22Rv1 (cell line): Measurements from ENCODE around the gene SDK1.

Source experiments
- ZFX ChIP-seq: fragments of 450-650 bp; IDR thresholded peaks from 2 replicates; pipeline ENCODE4 v1.6.1; 2017; ENCODE audit warnings: antibody characterized with exemption, borderline replicate concordance
- TF ChIP-seq, protein P1 (sequence below): fragments of 450-650 bp; IDR thresholded peaks from 2 replicates; pipeline ENCODE4 v1.5.1; 2017; ENCODE audit warnings: mild to moderate bottlenecking

DNA sequence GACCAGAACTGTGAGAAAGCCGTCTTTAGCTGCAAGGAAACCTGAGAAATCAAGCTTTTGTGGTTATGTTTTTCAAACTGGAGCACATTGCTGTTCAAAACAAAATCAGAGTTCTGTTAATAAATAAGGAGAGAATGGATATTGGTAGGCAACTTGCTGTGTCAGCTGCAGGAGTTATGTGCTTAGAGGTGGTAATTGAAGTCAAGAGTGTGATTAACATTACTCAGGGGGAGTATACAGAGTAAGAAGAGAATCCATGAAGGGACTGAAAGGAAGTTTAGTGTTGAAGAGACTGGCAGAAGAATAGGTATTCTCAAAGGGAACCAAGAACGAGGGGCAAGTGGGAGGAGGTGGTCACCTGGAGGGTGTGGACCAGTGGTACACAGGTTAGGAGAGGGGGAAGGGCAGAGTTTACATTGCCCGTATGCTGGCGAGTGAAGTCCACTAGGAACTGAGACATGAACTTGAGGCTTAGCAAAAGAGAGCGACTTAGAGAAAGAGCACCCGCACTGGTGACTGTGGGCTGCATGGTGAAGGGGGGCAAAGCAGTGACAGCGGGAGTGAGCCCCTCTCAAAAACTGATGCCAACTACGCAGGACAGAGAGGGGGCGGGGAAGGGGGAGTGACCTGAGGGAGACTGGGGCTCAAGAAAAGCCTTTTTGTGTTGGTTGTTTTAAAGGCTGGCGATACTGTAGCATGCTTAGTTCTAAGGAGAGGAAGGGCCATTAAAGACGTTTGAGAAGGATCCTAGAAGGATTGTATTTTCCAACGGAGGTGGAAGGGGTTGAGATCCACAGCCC is 80.0 kb downstream of the SDK1 start:
- TF ChIP-seq, protein P1, sequence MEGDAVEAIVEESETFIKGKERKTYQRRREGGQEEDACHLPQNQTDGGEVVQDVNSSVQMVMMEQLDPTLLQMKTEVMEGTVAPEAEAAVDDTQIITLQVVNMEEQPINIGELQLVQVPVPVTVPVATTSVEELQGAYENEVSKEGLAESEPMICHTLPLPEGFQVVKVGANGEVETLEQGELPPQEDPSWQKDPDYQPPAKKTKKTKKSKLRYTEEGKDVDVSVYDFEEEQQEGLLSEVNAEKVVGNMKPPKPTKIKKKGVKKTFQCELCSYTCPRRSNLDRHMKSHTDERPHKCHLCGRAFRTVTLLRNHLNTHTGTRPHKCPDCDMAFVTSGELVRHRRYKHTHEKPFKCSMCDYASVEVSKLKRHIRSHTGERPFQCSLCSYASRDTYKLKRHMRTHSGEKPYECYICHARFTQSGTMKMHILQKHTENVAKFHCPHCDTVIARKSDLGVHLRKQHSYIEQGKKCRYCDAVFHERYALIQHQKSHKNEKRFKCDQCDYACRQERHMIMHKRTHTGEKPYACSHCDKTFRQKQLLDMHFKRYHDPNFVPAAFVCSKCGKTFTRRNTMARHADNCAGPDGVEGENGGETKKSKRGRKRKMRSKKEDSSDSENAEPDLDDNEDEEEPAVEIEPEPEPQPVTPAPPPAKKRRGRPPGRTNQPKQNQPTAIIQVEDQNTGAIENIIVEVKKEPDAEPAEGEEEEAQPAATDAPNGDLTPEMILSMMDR: no peak
- TF ChIP-seq ZFX: no peak
